Activated CD4-positive, alpha-beta T cell treated with anti-CD3 and anti-CD28 coated beads for 4 hours (primary cell): Measurements from ENCODE around the gene GIPR.
A peak's percentile ranks its signal among the peaks of the same experiment; 100 is the strongest.
"Not testable (repeated sequence)": the region's sequence is repeated elsewhere in the genome, so short reads cannot be mapped to it uniquely, and the experiment has no call there.

Source experiments
- DNase-seq, 2 donors: peaks; one replicate each; pipeline ENCODE4 v3.0.0-alpha.2; 2020

GIPR gene

DNA sequence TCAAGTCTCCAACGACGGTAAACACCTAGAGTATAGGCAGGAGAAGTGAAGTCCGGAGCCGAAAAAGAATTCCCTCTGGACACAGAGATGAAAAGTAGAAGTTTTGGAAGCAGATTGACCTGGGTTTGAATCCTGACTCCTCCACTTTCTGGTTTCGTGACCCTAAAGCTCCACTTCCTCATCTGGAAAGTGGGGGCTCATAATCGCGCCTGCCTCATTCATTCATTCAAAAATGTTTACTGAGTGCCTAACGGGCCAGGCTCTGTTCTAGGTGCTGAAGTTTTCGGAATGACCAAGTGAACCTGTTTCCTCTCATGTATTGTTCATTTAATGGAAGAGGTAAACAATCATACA lies 21.7 kb upstream of the GIPR start:
- no peak for DNase-seq

DNA sequence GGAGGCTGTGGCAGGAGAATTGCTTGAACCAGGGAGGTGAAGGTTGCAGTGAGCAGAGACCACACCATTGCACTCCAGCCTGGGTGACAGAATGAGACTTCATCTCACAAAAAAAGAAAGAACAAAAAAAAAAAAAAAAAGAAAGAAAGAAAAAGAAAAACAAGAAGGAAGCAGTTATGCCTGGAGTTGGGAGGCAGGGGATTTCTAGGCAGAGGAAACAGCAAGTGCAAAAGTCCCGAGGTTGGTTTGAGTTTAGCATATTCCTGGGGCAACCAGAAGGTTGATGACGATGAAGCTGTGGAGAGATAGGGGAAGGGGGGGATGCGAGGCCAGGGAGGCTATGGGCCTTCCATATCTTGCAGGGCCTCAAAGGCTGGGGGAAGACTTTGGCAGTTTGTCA lies 17.3 kb upstream of the GIPR start:
- DNase-seq: no peak

DNA sequence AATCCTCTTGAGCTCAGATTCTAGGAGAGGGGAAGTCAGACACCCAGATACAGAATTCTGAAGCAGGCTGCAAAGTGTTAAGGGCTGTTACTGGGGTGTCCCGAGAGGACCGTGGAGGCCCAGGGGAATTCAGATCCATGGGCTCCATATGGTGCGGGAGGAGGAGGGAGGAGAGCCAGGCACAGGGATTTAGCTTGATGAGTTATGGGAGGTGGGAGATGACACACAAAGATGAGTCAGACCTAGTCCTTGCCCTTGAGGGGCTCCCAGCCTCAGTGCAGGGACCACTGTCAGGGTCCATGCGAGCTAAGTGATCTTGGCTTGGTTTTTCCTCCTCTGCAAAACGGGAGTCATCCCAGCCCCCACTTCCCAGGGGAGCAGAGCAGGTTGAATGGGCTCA lies 14.4 kb upstream of the GIPR start:
- DNase-seq: no peak

DNA sequence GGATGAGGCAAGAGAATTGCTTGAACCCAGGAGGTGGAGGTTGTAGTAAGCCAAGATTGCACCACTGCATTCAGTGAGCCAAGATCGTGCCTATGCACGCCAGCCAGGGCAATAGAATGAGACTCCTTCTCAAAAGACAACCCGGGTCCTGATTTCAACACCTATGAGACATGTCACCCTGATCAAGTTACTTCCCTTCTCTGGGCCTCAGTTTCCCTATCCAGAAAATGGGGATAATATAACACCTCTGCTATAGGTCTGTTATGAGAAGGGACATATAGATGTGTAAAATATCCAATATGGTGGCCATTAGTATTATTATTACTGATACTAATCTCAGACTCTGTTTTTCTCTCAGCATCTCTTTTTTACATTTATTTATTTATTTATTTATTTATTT lies 12.9 kb upstream of the GIPR start:
- no peak for DNase-seq

DNA sequence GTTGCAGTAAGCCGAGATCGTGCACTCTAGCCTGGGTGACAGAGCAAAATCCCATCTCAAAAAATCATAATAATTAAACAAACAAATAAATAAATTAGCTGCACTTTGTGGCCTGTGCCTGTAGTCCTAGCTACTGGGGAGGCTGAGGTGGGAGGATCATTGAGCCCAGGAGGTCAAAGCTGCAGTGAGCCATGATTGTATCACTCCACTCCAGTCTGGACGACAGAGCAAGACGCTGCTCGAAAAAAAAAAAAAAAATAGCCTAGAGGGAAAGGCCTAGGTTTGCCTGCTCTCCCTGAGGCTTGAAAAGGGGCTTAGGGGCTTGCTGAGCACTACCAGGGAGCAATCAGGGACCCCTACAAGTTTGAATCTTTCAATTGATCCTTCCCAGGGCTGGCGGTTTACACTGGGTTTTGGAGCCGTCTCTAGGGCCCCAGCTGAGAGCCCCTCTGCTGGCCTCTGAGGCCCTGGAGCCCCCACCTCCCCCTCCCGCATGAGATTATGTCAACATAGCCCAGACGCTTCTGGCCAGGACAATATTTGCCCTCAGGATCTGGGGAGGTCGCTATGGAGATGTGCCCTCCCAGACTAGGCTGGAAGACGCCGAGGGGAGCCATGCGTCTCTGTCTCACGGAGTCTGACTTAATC lies 10.4 kb upstream of the GIPR start:
- no peak for DNase-seq

DNA sequence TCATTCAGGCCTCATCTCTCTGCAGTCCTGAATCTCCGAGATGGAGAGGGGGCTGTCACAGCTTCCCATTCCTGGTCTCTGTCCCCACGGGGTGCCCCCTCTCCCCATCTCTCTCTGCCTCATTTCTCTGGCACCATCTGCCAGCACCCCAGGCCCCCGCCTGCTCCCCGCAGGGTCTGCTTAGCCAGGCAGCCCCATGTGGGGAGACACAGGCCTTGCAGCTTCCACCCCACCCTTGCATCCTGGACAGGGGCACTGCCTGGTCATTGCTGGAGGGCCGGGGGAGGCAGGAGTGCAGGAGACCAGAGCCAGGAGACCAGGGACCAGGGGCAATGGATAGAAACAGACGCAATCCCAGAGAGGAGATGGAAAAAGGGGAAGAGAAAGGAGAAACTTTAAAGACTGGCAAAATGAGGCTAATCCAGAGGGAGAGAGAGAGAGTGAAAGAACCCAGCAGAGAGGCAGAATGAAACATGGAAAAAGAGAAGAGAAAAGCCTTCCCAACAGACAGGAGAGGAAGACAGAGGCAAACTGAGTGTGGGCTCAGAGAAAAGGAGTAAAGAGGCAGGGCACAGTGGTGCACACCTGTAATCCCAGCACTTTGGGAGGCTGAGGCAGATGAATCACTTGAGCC lies 8.8 kb upstream of the GIPR start:
- DNase-seq: no peak

DNA sequence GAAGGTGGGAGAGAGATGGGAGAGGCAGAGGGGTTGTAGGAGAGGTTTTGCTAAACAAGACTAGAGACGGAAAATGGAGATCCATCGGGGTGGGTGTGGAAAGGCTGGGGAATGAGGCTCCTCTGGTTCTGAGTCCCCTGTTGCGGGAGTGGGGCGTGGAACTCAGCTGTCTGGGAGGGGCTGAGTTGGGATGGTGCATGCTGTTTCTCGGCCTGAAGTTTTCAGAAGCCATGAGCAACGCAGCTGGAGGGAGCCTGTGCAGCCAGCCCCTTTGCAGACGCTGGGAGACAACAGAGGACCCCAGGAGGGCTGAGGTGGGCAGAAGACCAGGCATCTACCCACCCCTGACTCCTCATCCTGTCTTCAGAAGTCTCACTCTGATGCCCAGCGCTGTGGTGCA lies 7.4 kb upstream of the GIPR start:
- no peak for DNase-seq

DNA sequence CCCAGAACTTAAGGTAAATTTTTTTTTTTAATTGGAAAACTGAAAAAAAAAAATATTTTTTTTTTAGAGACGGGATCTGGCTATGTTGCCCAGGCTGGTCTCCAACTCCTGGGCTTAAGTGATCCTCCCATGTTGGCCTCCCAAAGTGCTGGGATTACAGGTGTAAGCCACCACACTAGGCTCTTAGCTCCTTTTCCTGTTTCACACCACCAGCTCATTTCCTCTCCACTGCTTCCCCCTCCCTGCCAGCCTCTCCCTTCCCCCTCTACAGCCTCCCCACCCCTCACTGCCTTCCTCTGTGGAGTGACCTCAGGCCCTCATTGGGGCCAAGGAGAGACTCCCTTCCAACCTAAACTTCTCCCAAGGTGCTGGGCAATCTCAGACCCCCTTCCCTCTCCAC lies 4.2 kb upstream of the GIPR start:
- DNase-seq: no peak

DNA sequence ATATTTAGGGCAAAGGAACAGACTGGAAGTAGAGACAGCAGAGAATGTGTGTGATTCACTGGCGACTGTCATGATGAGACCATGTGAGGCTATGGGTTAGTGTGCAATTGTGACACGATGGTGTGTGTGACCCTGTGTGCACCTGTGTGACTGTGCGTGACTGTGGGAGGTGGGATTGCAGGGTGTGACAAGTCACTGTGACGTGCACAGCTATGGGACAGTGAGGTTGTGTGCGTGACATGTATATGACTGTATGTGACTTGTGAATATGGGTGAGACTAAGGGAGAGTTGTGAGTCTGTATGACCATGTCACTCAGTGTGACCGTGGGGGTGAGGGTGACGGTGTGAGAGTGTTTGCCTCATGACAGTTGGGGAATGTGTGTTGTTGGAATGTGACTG lies 3.4 kb upstream of the GIPR start:
- no peak for DNase-seq

DNA sequence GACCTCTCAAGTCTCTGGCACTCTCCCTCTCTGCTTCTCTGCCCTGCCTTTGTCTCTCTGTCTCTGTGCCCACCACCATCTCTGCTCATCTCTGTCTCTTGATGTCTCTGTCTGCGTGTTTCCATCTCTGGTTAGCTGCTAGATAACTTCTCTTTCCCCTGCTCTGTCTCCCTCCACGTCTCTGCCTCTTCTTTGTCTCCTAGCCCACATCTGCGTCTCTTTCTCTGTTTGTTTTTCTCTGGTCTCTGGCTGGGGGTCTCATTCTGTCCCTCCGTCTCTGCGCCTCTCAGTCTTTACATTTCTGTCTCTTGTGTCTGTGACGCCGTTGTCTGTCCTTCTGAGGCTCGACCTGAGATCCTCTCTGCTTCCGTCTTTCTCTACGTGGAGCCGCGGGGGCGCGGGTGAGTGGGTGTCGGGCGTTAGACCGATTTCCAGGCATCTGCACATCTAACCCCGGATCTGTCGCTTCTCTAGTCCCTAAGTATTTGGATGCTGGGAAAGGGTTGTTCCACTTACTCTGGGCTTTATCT lies 386 bp downstream of the GIPR start:
- peak; percentile 52 to 56 for DNase-seq

DNA sequence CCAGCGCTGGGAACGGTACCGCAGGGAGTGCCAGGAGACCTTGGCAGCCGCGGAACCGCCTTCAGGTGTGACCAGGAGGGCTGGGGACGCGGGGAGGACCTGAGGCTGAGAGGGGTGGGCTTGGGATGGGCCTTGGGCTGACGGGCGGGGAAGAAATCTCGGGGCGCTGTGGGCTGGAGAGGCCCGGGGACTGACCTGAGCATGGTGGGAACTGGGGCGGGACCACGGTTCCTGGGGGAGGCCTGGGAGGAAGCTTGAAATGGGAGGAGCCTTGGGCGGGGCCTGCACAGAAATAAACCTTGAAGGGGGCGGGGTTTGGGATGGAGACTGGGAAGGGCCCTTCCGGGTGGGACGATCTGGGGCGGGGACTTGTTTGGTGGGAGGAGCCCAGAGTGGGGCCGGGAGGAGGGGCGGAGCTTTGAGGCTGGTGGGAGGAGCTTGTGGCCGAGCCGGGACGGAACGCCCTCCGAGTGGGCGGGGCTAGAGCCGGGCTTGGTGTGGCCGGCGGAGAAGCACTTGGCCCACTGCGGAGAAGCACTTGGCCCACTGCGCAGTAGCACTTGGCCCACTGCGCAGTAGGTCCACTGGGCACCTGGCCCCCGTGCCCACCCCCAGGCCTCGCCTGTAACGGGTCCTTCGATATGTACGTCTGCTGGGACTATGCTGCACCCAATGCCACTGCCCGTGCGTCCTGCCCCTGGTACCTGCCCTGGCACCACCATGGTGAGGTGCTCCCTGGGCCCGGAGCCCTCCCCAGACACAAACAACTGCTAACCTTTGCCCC lies 2.8 kb downstream of the GIPR start:
- DNase-seq: peak; percentile 30 to 37

DNA sequence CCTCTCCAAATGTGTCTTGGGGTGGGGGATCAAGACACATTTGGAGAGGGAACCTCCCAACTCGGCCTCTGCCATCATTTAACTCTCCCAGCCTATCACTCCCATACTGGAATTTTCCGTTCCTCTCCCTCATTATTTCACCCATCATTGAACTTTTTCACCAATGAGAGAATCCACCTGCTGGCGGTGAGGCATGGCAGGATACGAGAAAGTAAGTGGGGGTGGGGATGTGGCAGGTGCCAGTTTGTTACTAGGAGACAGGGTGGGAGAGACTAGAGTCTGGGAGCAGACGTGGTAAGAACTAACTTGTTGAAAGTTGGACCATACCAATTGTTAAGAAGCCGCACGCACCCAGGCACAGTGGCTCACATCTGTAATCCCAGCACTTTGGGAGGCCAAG lies 6.9 kb downstream of the GIPR start:
- no peak for DNase-seq

DNA sequence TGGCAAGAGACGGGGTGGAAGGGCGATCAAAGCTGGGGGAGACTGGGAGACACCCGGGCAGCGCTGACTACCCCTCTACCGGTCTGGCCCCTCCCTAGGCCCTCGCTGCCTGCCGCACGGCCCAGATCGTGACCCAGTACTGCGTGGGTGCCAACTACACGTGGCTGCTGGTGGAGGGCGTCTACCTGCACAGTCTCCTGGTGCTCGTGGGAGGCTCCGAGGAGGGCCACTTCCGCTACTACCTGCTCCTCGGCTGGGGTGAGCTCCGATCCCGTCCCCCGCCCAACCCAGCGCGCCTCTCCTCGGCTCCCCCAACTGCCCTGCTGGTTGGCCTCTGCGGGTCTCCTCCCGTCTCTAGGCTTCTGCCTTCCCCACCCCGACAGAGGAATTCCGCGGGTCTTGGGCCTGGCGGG lies 8.8 kb downstream of the GIPR start:
- DNase-seq: peak; percentile 75 to 82

DNA sequence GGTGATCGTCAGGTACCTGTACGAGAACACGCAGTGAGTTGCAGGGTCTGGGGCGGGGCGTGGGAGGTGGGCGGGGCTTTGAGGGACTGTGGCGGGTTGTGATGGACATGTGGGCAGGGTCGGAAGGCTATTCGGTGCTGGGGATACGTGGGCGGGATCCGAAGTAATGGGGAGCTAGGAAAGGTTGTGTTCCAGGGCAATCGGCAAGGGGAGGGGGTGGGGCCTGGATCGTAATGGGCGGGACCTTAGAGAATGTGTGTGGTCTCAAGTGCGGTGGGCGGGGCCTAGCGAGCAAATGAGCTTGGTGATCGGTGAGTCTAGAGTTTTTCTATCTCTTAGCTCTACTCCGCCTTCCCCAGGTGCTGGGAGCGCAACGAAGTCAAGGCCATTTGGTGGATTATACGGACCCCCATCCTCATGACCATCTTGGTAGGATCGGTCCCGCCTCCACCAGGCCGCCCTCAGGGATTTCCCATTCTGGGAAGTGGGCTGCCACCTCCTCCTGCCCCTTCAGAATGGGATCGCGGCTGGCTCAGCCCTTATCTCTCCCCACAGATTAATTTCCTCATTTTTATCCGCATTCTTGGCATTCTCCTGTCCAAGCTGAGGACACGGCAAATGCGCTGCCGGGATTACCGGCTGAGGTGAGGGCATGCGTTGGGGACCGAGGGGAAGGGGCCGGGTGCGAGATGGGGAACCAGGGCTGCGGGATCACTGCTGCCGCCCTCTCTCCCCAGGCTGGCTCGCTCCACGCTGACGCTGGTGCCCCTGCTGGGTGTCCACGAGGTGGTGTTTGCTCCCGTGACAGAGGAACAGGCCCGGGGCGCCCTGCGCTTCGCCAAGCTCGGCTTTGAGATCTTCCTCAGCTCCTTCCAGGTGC lies 9.6 kb downstream of the GIPR start:
- peak; percentile 86 to 89 for DNase-seq

DNA sequence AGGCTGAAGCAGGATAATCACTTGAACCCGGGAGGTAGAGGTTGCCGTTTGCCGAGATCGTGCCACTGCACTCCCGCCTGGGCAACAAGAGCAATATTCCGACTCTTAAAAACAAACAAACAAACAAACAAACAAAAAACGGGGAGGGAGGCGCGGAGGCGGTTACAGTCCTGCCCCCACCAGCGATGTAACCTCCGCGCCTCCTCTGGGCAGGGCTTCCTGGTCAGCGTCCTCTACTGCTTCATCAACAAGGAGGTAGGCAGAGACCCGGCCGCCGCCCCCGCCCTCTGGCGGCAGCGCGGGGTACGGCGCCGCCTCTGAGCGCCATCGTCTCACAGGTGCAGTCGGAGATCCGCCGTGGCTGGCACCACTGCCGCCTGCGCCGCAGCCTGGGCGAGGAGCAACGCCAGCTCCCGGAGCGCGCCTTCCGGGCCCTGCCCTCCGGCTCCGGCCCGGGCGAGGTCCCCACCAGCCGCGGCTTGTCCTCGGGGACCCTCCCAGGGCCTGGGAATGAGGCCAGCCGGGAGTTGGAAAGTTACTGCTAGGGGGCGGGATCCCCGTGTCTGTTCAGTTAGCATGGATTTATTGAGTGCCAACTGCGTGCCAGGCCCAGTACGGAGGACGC lies 13.5 kb downstream of the GIPR start:
- DNase-seq: peak; percentile 77 to 82

DNA sequence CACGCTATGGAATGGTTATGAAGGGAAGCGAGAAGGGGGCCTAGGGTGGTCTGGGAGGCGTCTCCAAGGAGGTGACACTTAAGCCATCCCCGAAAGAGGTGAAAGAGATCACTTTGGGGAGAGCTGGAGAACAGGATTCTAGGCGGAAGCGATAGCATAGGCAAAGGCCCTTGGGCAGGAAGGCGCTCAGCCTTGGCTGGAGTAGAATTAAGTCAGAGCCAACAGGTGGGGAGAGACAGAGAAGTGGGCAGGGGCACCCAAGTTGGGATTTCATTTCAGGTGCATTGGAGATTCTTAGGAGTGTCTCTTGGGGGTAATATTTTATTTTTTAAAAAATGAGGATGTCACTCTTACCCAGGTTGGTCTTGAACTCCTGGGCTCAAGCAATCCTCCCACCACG lies 14.1 kb downstream of the GIPR start:
- DNase-seq: no peak

DNA sequence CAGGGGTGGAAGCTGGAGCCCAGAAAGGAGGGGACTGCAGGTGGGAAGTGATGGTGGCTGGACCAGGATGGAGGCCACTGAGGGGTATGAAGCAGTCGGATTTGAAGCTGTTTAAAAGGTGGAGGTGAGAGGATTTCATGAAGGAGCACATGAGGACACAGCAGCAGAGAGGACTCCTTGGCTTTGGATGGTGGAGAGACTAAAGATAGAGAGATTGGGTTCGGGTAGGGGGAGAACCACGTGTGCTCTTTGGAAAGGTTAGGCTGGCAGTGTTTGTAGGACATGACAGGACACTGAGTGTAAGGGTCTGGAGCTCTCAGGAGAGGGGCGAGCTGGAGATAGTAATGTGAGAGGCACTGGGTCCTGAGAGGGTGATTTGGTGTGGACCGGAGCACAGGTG lies 14.9 kb downstream of the GIPR start:
- no peak for DNase-seq

DNA sequence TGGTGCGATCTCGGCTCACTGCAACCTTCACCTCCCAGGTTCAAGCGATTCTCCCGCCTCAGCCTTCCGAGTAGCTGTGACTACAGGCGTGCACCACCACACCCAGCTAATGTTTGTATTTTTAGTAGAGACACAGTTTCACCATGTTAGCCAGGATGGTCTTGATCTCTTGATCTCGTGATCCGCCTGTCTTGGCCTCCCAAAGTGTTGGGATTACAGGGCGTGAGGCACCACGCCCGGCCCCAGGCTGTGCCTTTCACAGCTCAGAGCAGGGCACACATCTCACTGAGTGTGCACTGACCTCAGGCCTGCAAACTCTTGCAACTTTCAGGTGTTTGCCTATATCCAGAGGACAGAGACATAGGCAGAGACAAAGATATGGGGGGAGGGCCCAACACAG lies 17.0 kb downstream of the GIPR start:
- DNase-seq: not testable (repeated sequence)

DNA sequence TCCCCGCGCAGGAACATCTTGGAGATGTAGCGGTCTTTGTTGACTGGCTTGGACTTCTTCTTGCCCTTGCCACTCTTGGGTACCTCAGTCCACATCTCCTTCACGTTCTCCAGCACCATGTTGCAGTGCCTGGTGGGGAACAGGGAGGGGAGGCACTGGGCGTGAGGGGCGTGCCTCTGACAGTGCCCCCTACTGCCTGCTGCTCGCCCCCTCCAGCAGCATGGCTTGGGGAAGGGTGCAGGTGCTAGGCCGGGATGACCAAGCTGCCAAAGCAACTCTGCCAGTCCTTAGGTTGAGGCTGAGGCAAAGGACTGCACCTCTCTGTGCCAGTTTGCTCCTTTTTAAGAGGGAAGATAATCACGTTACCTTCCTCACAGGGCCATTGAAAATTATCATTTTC lies 19.6 kb downstream of the GIPR start:
- no peak for DNase-seq

DNA sequence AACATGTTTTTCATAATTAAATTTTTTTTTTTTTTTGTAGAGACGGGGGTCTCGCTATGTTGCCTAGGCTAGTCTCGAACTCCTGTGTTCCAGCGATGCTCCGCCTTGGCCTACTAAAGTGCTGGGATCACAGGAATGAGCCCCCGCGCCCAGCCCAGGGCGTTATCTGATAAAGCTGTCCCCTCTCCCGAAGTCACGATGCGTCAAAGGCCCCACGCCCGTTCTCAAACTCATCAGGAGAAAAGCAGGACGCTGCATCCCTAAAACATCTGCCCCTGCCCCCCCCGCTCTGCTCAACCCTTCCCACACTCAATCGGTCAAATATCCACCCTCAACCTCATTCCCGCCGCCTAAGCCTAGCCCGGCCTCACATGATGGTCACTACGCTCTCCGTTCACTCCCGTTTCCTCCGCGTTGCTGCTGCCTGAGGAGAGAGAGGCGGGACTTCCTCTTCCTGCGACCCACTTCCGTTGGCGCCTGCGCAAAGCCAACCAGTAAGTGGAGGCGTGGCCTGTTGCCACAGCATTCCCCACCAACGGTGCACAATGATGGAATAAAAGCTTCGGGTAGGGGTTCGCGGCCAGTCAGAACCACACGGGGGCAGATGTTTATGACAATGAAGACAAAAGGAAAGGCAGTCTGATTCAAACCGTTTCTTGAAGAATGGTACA lies 23.6 kb downstream of the GIPR start, which contains the start of gene SNRPD2:
TSS of gene SNRPD2 (minus strand) at position 438 of the 671 bp plus-strand sequence. CDS start at position 373, 65 bp downstream.
- peak; percentile 89 to 92 for DNase-seq

DNA sequence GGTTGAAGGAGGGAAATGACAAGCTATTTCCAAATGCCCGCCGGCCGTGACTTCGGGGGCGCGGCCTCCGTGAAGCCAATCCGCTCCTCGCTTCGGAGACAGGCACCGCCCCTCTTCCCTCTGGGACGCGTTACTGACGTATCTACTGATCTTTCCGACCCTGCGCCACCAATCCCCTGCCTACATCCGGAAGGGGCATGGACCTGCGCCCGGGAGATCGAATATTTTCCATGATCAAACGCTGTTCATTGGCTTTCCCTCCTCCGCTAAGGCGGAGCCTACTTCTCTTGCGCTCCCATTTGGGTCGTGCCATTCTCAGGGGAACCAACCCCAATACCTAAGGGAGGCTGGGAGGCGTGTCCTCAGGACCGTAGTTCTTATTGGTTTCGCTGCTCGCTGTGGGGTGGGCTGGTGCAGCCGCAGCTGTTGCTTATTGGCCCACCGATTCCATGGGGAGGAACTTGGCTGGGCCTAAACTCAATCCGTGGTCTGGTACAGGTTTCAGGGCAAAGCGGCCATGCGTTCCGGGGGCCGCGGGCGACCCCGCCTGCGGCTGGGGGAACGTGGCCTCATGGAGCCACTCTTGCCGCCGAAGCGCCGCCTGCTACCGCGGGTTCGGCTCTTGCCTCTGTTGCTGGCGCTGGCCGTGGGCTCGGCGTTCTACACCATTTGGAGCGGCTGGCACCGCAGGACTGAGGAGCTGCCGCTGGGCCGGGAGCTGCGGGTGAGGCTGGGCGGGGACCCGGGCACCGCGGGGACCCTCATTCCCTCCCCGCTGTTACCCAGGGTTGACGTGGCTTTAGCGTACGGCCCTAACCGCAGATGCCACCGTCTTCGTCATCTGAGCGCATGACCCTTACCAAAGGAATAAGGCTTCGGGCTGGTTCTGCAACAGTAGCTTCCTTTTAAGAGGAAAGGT lies 24.4 kb downstream of the GIPR start, which contains the start of gene QPCTL:
TSS of gene QPCTL (plus strand) at position 480 of the 919 bp plus-strand sequence. CDS start at position 518, 38 bp downstream.
- DNase-seq: peak; percentile 95 to 98
